Medulla oblongata (tissue), 1 donor: ENCODE results near the gene SDF2L1.
A peak's percentile ranks its signal among the peaks of the same experiment; 100 is the strongest.

Experiments
- DNase-seq: peaks from one replicate; pipeline ENCODE4 v3.0.0-alpha.2; 2015; ENCODE audit errors: extremely low spot score

SDF2L1 gene

DNA sequence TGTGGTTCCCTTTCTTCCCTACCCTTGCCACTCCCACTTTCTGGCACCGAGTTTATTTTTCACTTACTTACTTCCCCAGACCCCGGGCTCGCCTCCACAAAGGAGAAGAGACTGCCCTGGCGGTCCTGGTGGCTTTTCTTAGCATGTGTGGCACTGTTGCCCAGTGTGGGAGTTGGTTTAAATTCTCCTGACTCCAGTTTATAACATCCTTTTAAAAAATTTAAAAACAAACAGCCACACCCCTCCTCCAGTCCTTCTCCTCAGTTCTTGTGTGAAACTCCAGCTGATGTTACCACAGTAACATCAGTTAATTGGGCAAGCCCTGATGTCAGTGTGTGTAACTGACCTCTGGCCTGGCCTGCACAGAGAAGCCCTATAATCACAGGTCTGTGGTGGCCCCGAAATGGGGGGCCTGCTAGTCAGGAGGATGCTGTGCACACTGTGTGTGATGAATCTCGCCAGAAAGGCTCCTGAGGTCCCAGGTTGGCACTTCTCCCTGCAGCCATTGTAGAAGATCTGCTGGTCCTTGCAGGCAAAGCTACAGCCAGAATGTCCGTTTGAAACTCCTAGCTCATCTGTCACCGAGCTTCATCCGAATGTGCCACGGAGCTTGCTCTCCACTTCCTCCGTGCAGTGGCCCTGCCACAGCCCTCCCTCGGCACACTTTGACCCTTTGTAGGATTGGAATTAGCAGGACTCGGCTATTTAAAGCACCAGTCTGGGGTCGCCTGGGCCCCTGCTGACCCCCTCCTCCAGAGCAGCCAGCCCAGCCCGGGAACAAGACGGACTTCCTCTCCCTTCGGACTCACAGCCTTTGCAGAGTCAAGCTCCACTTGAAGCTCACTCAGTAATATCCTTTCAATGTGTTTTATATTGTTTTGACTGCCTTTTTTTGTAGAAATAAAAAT is 19.8 kb upstream of the SDF2L1 start:
- DNase-seq: peak; percentile 65

- peak; percentile 45 for DNase-seq
These were observed 19.0 kb upstream of the SDF2L1 start for GRCh38 chr22:21622919-21623647.

DNA sequence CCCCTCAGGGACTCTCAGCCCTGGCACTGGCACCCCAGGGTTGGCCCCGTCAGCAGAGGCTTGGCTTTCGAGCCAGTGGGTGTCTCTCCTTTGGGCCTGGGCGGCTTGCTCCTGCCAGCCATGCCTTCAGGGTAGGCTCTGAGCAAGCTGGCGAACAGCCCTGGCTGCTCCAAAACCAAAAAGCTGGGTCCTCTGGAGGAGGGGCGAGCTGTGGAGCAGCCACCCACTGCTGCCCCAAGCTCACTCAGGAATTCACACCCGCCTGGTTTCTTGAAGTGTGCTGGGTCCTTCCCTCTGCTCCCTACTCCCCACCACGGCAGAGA is 18.5 kb upstream of the SDF2L1 start:
- peak; percentile 32 for DNase-seq

GRCh38 chr22:21624120-21624879 is 17.8 kb upstream of the SDF2L1 start:
- no peak for DNase-seq

DNA sequence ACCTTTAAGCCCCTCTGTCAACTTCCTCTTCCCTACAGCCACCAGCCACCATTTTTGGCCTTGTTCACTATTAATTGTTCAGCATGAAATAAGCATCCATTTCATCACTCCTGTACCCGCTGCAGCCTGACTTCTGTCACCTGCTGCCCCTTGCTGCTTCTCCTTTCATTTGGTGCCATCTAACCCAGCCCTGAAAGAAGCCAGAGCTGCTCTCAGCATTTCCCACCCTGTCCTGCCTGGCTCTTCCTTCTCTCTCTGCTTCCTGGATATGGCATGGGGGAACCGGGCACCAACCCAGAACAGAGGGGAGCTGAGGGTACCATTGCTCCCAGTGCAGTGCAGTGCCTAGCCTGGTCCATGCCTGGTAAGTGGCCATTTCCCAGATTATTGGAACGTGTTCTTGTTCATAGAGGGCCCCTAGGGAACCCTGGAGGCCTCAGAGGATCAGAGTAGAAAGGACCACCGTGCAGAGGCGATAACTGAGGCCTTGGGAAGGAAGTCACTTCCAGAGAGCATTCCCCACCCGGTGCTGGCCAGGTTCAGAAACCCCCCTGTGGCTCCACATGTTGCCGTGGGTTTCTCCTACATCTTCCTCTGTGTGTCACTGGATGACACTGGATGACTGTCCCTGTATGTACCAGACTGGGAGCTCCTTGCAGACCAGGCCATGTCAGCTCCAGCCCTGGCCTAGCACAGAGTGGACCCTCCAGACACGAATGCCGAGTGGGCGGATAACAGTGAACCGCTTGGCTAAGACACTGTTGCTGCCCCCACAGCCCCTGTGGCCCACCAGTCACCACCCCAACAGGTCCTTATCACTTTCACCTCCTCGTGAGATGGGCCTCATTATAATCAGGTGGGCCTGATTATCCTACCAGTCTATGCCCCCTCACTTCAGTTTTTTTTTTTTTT is 17.0 kb upstream of the SDF2L1 start:
- DNase-seq: no peak

- no peak for DNase-seq
These were observed 15.9 kb upstream of the SDF2L1 start for GRCh38 chr22:21626073-21626734.

GRCh38 chr22:21626735-21627469 is 15.2 kb upstream of the SDF2L1 start:
- no peak for DNase-seq

DNA sequence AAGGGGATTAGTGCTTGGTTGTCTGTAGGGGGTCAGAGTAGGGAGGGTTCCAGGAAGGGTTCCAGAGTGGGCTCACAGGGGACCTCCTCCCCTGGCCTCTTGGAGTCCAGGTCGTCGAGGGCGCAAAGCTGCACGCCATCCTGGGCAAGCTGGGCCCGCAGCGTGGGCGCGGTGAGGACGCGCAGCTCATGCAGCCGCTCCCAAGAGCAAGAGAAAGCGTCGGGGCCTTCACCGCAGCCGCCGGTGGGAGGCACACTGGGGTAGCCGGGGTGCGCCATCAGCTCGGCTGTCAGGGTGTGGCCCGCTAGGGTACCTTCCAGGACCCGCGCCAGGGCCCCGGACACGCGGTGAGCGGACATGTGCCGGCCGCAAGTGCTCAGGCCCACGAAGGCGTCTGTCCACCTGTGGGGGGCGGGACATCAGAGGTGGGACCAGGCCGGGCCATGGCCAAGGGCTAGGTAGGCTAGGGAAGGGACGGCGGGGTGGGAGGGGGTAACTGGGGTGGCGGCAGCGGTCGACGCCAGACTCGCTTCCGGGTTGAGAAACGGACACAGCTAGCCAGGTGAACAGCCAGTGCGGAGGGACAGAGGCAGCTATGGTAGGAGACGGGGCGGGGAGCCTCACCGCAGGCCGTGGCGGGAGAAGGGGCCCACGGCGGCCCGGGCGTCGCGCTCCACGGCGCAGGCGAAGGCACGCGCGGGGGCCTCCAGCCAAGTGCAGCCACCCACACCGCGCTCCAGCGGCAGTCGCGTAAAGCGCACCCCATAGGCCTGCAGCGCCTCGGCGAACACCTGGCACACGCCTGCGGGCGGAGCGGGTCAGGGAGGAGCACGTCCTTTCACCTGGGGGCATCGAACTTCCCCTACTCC is 13.5 kb upstream of the SDF2L1 start:
- no peak for DNase-seq

DNA sequence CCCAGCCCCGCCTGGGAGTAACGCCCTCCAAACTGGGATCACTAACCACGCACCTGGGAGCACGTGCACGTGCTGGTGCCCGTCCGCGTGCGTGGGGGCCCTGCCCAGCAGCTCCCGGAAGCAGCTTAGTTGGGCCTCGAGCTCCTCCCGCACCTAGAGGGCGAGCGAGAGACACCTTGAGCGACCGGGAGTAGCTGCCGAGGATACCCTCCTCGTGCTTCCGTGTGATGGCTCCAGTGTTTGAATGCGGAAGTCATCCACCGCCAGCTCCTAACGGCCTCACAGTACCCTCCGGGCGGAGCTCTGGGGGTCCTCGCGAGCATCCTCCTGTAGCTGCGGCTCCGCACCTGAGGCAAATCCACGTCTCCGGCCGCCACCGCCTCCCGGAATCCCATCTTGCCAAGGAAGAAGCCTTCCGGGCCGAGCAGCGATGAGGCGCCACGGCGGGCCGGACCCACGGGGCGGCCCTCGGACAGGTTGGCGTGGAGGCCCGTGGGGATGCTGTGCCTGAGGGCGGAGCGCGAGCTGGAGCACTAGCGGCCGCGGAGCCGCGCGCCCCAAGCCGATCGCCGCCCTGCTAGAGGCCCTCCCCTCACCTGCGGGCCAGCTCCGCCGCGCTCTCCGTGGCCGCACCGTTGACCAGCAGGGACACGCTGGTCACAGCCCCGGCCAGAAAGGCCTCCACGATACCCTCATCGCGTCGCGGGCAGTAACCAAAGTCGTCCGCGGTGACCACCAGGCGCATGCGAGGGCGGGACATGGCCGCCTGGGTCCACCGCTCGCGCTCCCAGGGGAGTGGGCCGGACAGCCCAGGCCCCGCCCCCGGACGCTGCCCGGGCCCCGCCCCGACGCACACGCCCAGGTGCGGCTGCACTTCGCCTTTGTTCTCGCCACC is 12.6 kb upstream of the SDF2L1 start, which contains the start of gene YDJC:
Gene YDJC (minus strand): TSS at position 768 of the 895 bp plus-strand sequence. CDS start 8 bp downstream, at position 760.
- peak; percentile 91 for DNase-seq

- no peak for DNase-seq
These were observed 11.1 kb upstream of the SDF2L1 start for GRCh38 chr22:21631025-21631424.

DNA sequence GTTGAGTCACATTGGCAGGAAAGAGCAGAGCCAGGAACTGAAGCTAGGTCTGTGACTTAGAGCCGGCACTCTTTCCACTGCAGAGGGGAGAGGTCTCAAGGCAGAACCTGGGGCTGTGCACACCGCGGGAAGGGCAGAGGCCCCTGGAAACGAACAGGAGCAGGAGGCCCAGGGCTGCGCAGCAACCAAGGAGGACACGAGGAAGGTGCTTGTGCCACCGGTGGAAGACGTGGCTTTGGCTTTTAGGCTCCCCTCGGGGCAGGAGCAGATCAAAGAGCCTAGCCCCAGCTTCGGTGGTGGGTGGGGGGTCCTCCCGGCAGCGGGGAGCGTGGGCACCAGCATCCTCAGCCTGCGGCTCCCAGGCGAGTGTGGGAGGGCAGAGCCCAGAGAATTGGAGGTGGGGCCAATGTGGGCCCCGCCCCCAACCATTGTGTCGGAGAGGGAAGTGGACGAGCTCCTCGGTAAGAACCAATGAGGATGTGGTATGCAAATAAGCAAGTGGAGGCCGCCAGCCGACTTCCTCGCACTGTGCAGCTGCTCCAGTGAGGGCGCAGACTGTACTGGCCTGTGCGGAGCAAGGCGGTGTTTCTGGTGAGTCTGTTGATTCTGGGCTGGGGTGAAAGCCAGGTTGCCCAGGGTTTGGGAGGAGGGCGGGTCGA is 9.7 kb upstream of the SDF2L1 start, which contains the start of gene CCDC116:
Gene CCDC116 (plus strand): TSS at position 524 of the 659 bp plus-strand sequence. CDS start 422 bp downstream, outside the sequence.
- DNase-seq: no peak

GRCh38 chr22:21632931-21633330 is 9.2 kb upstream of the SDF2L1 start:
- DNase-seq: no peak

DNA sequence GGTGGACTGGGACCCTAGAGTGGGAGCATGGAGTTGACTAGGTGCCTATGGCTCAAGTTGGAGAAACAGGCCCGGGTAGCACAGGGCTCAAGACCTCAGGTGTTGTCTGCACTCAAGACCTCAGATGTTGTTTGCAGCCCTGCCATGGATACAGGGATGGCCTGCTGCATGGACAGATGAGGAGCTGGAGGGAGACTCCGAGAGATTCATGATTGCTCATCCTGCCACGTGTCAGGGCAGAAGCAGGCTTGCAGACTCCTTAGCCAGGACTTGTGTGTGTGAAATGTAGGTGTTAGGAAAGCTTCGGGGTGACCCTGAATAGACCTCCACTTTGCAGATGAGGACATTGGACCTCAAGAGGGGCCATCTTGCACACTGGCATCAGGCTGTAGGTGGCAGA is 8.6 kb upstream of the SDF2L1 start:
- no peak for DNase-seq

- DNase-seq: no peak
These were observed 8.0 kb upstream of the SDF2L1 start for GRCh38 chr22:21634081-21634480.

- DNase-seq: no peak
These were observed 7.3 kb upstream of the SDF2L1 start for GRCh38 chr22:21634844-21635243.

DNA sequence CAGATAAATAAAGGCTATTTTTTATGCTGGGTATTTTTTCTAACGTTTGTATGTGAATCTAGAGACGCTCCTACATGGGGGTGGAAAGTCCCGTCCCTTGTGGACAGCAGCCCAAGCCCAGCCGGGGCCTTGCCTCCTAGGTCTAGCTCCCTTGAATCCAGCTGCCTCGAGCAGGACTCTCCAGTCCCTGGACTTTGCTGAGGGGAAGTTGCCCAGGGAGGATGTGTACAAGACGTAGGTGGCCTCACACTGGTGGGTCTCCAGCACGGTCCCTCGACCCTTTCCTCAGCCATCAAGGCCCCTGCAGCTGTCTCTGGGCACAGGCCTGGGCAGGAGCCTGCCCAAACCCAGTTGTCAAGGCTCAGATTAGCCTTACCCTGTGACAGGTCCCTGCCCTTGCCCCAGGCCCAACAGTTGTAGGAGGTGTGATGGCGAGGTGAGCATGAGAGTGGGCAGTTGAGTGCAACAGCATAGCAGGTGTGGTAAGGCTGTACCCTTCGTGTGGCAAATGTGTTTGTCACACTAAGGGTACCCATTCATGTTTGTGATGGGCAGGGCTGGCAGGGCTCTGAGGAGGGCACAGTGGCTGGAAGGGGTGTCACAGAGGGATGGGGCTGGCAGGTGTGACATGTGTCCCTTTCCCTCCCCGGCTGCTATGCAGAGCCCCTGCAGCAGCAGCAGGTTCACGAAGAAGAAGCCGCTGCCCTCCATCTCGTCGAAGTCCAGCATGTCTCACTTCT is 6.2 kb upstream of the SDF2L1 start:
- DNase-seq: no peak
